HCT116 (cell line): ENCODE data around the gene USP24. TPM values are rescaled to one million over a fixed set of nuclear protein-coding genes. Genes with fewer than 3 reads are reported as not detected.

Source experiments
- ATAC-seq: fragments of 200-7000 bp; cut with Tn5 transposase; 2 replicates; pipeline ENCODE4 v1.9.1; 2020; ENCODE audit warnings: mild to moderate bottlenecking, moderate library complexity
- BruUV-seq: library from RNA; stranded (reverse); fragments of 400-500 nt; replicated peaks from 2 replicates; lab custom pipeline; 2021; lab: Mats Ljungman, UMichigan
- CTCF ChIA-PET: fragments of 300-600 bp; sonication (Branson Sonifier 250); formaldehyde crosslinking; loops from one replicate; lab custom pipeline; 2021; ENCODE audit warnings: antibody characterized with exemption; lab: Charles Lee
- POLR2A ChIA-PET: fragments of 300-600, 350-600 bp; sonication (Branson Sonifier 250); formaldehyde crosslinking; loops from one replicate; lab custom pipeline; 2021; ENCODE audit warnings: antibody characterized with exemption; lab: Charles Lee
- RAD21 ChIA-PET, 2 experiments: fragments of 300-600 bp; sonication (Branson Sonifier 250); formaldehyde crosslinking; loops; one replicate each; lab custom pipeline; 2023; ENCODE audit warnings: low total read pairs in 2 of 2; ENCODE audit not compliant: uncharacterized antibody in 2 of 2, unreplicated experiment in 2 of 2, low non-redundant PET in 1 of 2; lab: Charles Lee
- DNase-seq: peaks from one replicate; pipeline ENCODE4 v3.0.0-alpha.2; 2010; ENCODE audit warnings: low read depth, low spot score
- H2AFZ ChIP-seq: fragments of 200-600 bp; shearing (Covaris generic), sonication (generic); 2 replicates; pipeline ENCODE4 v1.6.1; 2017; ENCODE audit warnings: low read depth, mixed run types, mixed read lengths, antibody characterized with exemption, low read length; ENCODE audit not compliant: poor library complexity, severe bottlenecking
- H3K27ac ChIP-seq: 2 replicates; pipeline ENCODE4 v1.5.1; 2012; ENCODE audit warnings: low read depth, low read length
- H3K27me3 ChIP-seq: fragments of 200-600 bp; sonication (generic); 2 replicates; pipeline ENCODE4 v1.6.1; 2016; ENCODE audit warnings: mixed run types, low read length, mixed read lengths; ENCODE audit not compliant: insufficient read depth
- H3K36me3 ChIP-seq, 2 experiments: fragments of 200-500 bp in 1 of 2; fragments of 200-600 bp in 1 of 2; sonication (Bioruptor generic) in 1 of 2; sonication (generic) in 1 of 2; 2 replicates each; pipeline versions ENCODE4 v1.5.1 to v1.6.1; 2014 to 2016; ENCODE audit warnings: low read length in 2 of 2, inconsistent platforms in 1 of 2, mixed read lengths in 1 of 2, mixed run types in 1 of 2; ENCODE audit not compliant: insufficient read depth in 2 of 2, control insufficient read depth in 1 of 2
- H3K4me1 ChIP-seq, 2 experiments: fragments of 200-600 bp in 1 of 2; sonication (generic) in 1 of 2; 2 replicates each; pipeline versions ENCODE4 v1.5.1 to v1.6.1; 2012 to 2017; ENCODE audit warnings: low read length in 2 of 2, inconsistent platforms in 1 of 2, mild to moderate bottlenecking in 1 of 2, mixed read lengths in 1 of 2, mixed run types in 1 of 2, moderate library complexity in 1 of 2; ENCODE audit not compliant: insufficient read depth in 2 of 2, control insufficient read depth in 1 of 2
- H3K4me2 ChIP-seq: fragments of 200-600 bp; sonication (generic); 2 replicates; pipeline ENCODE4 v1.6.1; 2017; ENCODE audit warnings: mixed run types, low read length, mixed read lengths
- H3K4me3 ChIP-seq, 2 experiments: fragments of 200-600 bp in 1 of 2; sonication (generic) in 1 of 2; replicated peaks in 1 of 2; 2 replicates each; pipeline ENCODE4 v1.5.1; 2011 to 2016; ENCODE audit warnings: low read length in 2 of 2, control low read depth in 1 of 2, low read depth in 1 of 2, mild to moderate bottlenecking in 1 of 2, mixed read lengths in 1 of 2, mixed run types in 1 of 2
- H3K79me2 ChIP-seq: fragments of 200-600 bp; sonication (generic); 2 replicates; pipeline ENCODE4 v1.6.1; 2017; ENCODE audit warnings: mild to moderate bottlenecking, mixed run types, low read length, moderate library complexity, mixed read lengths; ENCODE audit not compliant: insufficient read depth
- H3K9ac ChIP-seq: fragments of 200-600 bp; sonication (generic); 2 replicates; pipeline ENCODE4 v1.6.1; 2016; ENCODE audit warnings: low read length, mixed read lengths
- H3K9me2 ChIP-seq: fragments of 200-600 bp; sonication (generic), shearing (Covaris generic); 2 replicates; pipeline ENCODE4 v1.6.1; 2017; ENCODE audit warnings: mixed run types, mild to moderate bottlenecking, moderate library complexity; ENCODE audit not compliant: insufficient read depth
- H3K9me3 ChIP-seq, 2 experiments: fragments of 200-500 bp in 1 of 2; fragments of 200-600 bp in 1 of 2; sonication (Bioruptor generic) in 1 of 2; sonication (generic) in 1 of 2; 2 replicates each; pipeline ENCODE4 v1.6.1; 2014 to 2017; ENCODE audit warnings: low read length in 2 of 2, mixed read lengths in 2 of 2, inconsistent platforms in 1 of 2, low read depth in 1 of 2, mild to moderate bottlenecking in 1 of 2, mixed run types in 1 of 2, moderate library complexity in 1 of 2; ENCODE audit not compliant: control insufficient read depth in 1 of 2, insufficient read depth in 1 of 2
- H4K20me1 ChIP-seq: fragments of 200-600 bp; sonication (generic), shearing (Covaris generic); 2 replicates; pipeline ENCODE4 v1.6.1; 2017; ENCODE audit warnings: mixed run types, mild to moderate bottlenecking, moderate library complexity; ENCODE audit not compliant: insufficient read depth
- ATF3 ChIP-seq: IDR thresholded peaks from 2 replicates; pipeline ENCODE4 v1.6.1; 2012
- CBX3 ChIP-seq: IDR thresholded peaks from 2 replicates; pipeline ENCODE4 v1.6.1; 2012; ENCODE audit warnings: low read depth
- EZH2 ChIP-seq: fragments of 200-600 bp; sonication (generic); IDR thresholded peaks from 2 replicates; pipeline ENCODE4 v1.6.1; 2017; ENCODE audit warnings: antibody characterized with exemption, mixed run types
- EZH2phosphoT487 ChIP-seq: fragments of 200-600 bp; IDR thresholded peaks from 2 replicates; pipeline ENCODE4 v1.6.1; 2018; ENCODE audit warnings: antibody characterized with exemption, borderline replicate concordance
- JUND ChIP-seq: IDR thresholded peaks from 2 replicates; pipeline ENCODE4 v1.6.1; 2012
- MAX ChIP-seq: IDR thresholded peaks from 2 replicates; pipeline ENCODE4 v1.6.1; 2012
- POLR2A ChIP-seq: IDR thresholded peaks from 2 replicates; pipeline ENCODE4 v1.7.0; 2011; ENCODE audit warnings: borderline replicate concordance; ENCODE audit not compliant: insufficient read depth, insufficient read length; ENCODE audit errors: extremely low read depth
- POLR2AphosphoS5 ChIP-seq: IDR thresholded peaks from 2 replicates; pipeline ENCODE4 v1.6.1; 2011; ENCODE audit warnings: mild to moderate bottlenecking, low read depth, low read length, moderate library complexity
- RAD21 ChIP-seq: IDR thresholded peaks from 2 replicates; pipeline ENCODE4 v1.6.1; 2012; ENCODE audit warnings: low read depth, mild to moderate bottlenecking
- REST ChIP-seq: IDR thresholded peaks from 2 replicates; pipeline ENCODE4 v1.6.1; 2012; ENCODE audit warnings: low read depth
- SP1 ChIP-seq: IDR thresholded peaks from 2 replicates; pipeline ENCODE4 v1.6.1; 2012; ENCODE audit warnings: low read depth
- SRF ChIP-seq: IDR thresholded peaks from 2 replicates; pipeline ENCODE4 v1.6.1; 2012; ENCODE audit warnings: low read depth
- TCF7L2 ChIP-seq: IDR thresholded peaks from 2 replicates; pipeline ENCODE4 v1.7.0; 2011; ENCODE audit warnings: borderline replicate concordance, inconsistent platforms; ENCODE audit not compliant: insufficient read depth, insufficient read length; ENCODE audit errors: extremely low read depth
- YY1 ChIP-seq: IDR thresholded peaks from 2 replicates; pipeline ENCODE4 v1.6.1; 2011; ENCODE audit warnings: low read length, low read depth, moderate library complexity, mild to moderate bottlenecking; ENCODE audit not compliant: insufficient replicate concordance; ENCODE audit errors: extremely low read depth
- ZFX ChIP-seq: fragments of 450-650 bp; IDR thresholded peaks from 2 replicates; pipeline ENCODE4 v1.6.1; 2017
- ZNF274 ChIP-seq: fragments of 200-500 bp; sonication (Bioruptor generic); IDR thresholded peaks from 2 replicates; pipeline ENCODE4 v1.6.1; 2014; ENCODE audit warnings: mild to moderate bottlenecking, low read depth, low read length, inconsistent platforms
- intact Hi-C: fragments of 100-400 bp; cut with micrococcal nuclease; formaldehyde crosslinking; loops from 2 replicates; pipeline ENCODE4 v1.10.0; 2022
- total RNA-seq: library from RNA; stranded (reverse); gene quantifications from one replicate; pipeline ENCODE4 v1.2.1, GENCODE V29; 2021; ENCODE audit not compliant: unreplicated experiment
- TF ChIP-seq, protein P1 (sequence below), 3 experiments: fragments of 200-600 bp in 1 of 3; sonication (generic) in 1 of 3; IDR thresholded peaks in 2 of 3; conservative IDR thresholded peaks in 1 of 3; 2 replicates each; pipeline ENCODE4 v1.5.1; 2012 to 2017; ENCODE audit warnings: low read depth in 2 of 3, low read length in 2 of 3, antibody characterized with exemption in 1 of 3, borderline replicate concordance in 1 of 3, control low read depth in 1 of 3, mild to moderate bottlenecking in 1 of 3, mixed read lengths in 1 of 3, mixed run types in 1 of 3, moderate library complexity in 1 of 3; ENCODE audit not compliant: insufficient read depth in 1 of 3
- TF ChIP-seq, protein P2 (sequence below): IDR thresholded peaks from 2 replicates; pipeline ENCODE4 v1.6.1; 2011; ENCODE audit warnings: mild to moderate bottlenecking, low read length, moderate library complexity; ENCODE audit not compliant: insufficient replicate concordance; ENCODE audit errors: extremely low read depth

The USP24 gene
- total RNA-seq, 1 experiment from 2014 or later: 34.2 TPM

DNA sequence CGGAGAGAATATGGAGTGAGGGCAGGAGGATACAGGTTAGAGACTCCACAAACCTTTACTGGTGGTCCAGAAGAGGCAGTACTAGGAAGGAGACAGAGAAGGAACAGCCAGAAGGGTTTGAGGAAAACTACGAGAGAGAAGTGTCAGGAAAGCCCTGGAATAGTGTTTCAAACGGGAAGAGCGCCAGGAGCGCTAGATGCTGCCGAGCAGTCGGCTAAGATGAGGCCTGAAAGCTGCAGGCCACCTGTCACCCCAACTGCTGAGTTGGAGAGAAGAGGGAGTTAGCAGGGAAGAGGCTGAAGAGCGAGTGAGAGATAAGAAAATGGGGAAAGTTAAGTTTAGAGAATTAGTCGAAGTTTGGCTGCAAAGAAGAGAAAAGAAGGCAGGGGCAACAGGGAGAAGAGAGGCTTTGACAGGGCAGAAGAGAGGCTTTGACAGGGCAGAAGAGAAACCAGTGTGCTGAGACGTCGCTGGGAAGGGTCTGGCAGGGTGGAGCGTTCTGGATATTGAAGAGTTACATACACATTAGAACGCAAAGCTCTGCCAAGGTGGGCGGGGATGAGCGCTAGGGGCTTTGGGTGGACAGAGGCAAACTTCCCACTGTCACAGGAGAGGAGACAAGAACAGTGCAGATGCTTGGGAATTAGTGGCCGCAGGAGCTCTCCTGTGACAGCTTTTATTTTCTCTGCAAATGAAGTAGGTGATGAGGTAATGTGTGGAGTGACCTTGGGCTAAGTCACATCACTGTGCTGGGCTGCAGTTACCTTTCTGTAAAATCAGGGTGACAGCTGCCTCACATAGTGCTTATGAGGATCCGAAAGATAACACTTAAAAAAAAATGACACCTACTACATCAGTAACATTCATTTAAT is 144.6 kb downstream of the USP24 start:
- no peaks in the 10 kb centered on the region for H3K9me3 ChIP-seq
- CTCF ChIA-PET: interaction anchor here (1.5 to 1.9 kb wide), 3 partner anchors 73 to 1514 kb away, joined by 4 to 13 read pairs (median 6); no protein-coding TSS in a partner anchor
- H3K36me3 ChIP-seq: peaks cover 31 to 44% of the 10 kb centered on the region in 2 experiments; a peak in 3 of 4 replicates
- H3K27me3 ChIP-seq: no peaks in the 10 kb centered on the region
- no TSS peak for BruUV-seq
- H3K9me2 ChIP-seq: no peaks in the 10 kb centered on the region
- H3K9ac ChIP-seq: no peak overlapping the region
- H3K4me2 ChIP-seq: no peak overlapping the region
- no peaks in the 10 kb centered on the region for H4K20me1 ChIP-seq
- no peak overlapping the region for H3K27ac ChIP-seq
- no peak overlapping the region for H3K4me3 ChIP-seq
- POLR2A ChIA-PET: no interaction called here
- intact Hi-C loops: loop anchor here (2.0 kb wide), 1 partner anchor 206 kb away; no protein-coding TSS in a partner anchor
- ATAC-seq (no peak), DNase-seq (no peak)
- no peaks in the 10 kb centered on the region for H3K79me2 ChIP-seq
- H2AFZ ChIP-seq: no peak overlapping the region
- H3K4me1 ChIP-seq: no peaks in the 10 kb centered on the region
- RAD21 ChIA-PET: no interaction called here
- TF ChIP-seq ZNF274 (no peak), ATF3 (no peak), EZH2phosphoT487 (no peak), EZH2 (no peak), RAD21 (no peak), ZFX (no peak), JUND (no peak), POLR2AphosphoS5 (no peak), TCF7L2 (no peak), REST (no peak), SRF (no peak), POLR2A (no peak), YY1 (no peak), CBX3 (no peak), MAX (no peak), SP1 (no peak)
- TF ChIP-seq, protein P1, sequence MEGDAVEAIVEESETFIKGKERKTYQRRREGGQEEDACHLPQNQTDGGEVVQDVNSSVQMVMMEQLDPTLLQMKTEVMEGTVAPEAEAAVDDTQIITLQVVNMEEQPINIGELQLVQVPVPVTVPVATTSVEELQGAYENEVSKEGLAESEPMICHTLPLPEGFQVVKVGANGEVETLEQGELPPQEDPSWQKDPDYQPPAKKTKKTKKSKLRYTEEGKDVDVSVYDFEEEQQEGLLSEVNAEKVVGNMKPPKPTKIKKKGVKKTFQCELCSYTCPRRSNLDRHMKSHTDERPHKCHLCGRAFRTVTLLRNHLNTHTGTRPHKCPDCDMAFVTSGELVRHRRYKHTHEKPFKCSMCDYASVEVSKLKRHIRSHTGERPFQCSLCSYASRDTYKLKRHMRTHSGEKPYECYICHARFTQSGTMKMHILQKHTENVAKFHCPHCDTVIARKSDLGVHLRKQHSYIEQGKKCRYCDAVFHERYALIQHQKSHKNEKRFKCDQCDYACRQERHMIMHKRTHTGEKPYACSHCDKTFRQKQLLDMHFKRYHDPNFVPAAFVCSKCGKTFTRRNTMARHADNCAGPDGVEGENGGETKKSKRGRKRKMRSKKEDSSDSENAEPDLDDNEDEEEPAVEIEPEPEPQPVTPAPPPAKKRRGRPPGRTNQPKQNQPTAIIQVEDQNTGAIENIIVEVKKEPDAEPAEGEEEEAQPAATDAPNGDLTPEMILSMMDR (IDR thresholded peaks at IDR 0.05 in 2 of 3, conservative IDR thresholded peaks at IDR 0.05 in 1 of 3; ENCODE audit: borderline replicate concordance in 1 of 3, insufficient read depth in 1 of 3, low read depth in 2 of 3, low read length in 2 of 3): no peak
- TF ChIP-seq, protein P2, sequence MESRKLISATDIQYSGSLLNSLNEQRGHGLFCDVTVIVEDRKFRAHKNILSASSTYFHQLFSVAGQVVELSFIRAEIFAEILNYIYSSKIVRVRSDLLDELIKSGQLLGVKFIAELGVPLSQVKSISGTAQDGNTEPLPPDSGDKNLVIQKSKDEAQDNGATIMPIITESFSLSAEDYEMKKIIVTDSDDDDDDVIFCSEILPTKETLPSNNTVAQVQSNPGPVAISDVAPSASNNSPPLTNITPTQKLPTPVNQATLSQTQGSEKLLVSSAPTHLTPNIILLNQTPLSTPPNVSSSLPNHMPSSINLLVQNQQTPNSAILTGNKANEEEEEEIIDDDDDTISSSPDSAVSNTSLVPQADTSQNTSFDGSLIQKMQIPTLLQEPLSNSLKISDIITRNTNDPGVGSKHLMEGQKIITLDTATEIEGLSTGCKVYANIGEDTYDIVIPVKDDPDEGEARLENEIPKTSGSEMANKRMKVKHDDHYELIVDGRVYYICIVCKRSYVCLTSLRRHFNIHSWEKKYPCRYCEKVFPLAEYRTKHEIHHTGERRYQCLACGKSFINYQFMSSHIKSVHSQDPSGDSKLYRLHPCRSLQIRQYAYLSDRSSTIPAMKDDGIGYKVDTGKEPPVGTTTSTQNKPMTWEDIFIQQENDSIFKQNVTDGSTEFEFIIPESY: no peak
